ENCODE data around the gene NEO1.

NEO1 gene

GRCh38 chr15:73024168-73024567 lies 28.1 kb upstream of the NEO1 start:
- Histone ChIP-seq H3K18ac (ENCODE audit: low read length) (no peak overlapping the region), H4K12ac (ENCODE audit: low read depth, low read length) (no peak overlapping the region), H4K91ac (ENCODE audit: low read depth, low read length) (no peak overlapping the region), H3K36me3 (ENCODE audit: control insufficient read depth in 1 of 2, insufficient read depth in 2 of 2, low read length in 2 of 2) (no peaks in the 10 kb centered on the region), H2BK5ac (ENCODE audit: low read depth, low read length, poor library complexity) (no peak overlapping the region), H2BK120ac (ENCODE audit: insufficient read depth, low read length, poor library complexity) (no peak overlapping the region), H3K4ac (ENCODE audit: low read depth, low read length) (no peak overlapping the region), H3K79me2 (ENCODE audit: control insufficient read depth, insufficient read depth, low read length, poor library complexity) (no peaks in the 10 kb centered on the region), H3K4me2 (ENCODE audit: low read length) (no peak overlapping the region), H2AK5ac (ENCODE audit: low read length) (no peak overlapping the region), H4K8ac (ENCODE audit: low read depth, low read length) (no peak overlapping the region), H2AFZ (ENCODE audit: insufficient read depth, low read length, poor library complexity) (no peak overlapping the region), H3K27ac (ENCODE audit: low read depth, low read length) (no peak overlapping the region), H3K79me1 (ENCODE audit: low read length) (no peaks in the 10 kb centered on the region), H3K4me3 (ENCODE audit: low read depth, low read length) (no peak overlapping the region), H2BK12ac (ENCODE audit: low read length) (no peak overlapping the region), H3K9ac (ENCODE audit: low read length) (no peak overlapping the region), H3K23ac (ENCODE audit: low read length) (no peak overlapping the region), H3K9me3 (ENCODE audit: insufficient read depth, low read depth, low read length) (no peaks in the 10 kb centered on the region), H3K27me3 (ENCODE audit: insufficient read depth, low read length) (no peaks in the 10 kb centered on the region), H3K4me1 (ENCODE audit: control insufficient read depth in 1 of 2, insufficient read depth in 2 of 2, low read length in 2 of 2) (peaks cover 0 to 3% of the 10 kb centered on the region in 2 experiments), H3K14ac (ENCODE audit: low read length) (no peak overlapping the region)
- WGBS (ENCODE audit: extremely low coverage, insufficient coverage, insufficient read length): no CpG with 5 or more reads among the region's 4 CpGs
- no peak for DNase-seq

GRCh38 chr15:73026511-73027054 lies 25.7 kb upstream of the NEO1 start:
- Histone ChIP-seq H4K12ac (ENCODE audit: low read depth, low read length) (no peak overlapping the region), H2BK5ac (ENCODE audit: low read depth, low read length, poor library complexity) (no peak overlapping the region), H4K8ac (ENCODE audit: low read depth, low read length) (no peak overlapping the region), H3K79me2 (ENCODE audit: control insufficient read depth, insufficient read depth, low read length, poor library complexity) (no peaks in the 10 kb centered on the region), H3K23ac (ENCODE audit: low read length) (peak overlapping the region; percentile 33), H2BK120ac (ENCODE audit: insufficient read depth, low read length, poor library complexity) (no peak overlapping the region), H3K9ac (ENCODE audit: low read length) (no peak overlapping the region), H2AK5ac (ENCODE audit: low read length) (no peak overlapping the region), H2AFZ (ENCODE audit: insufficient read depth, low read length, poor library complexity) (no peak overlapping the region), H3K14ac (ENCODE audit: low read length) (no peak overlapping the region), H4K91ac (ENCODE audit: low read depth, low read length) (no peak overlapping the region), H3K27me3 (ENCODE audit: insufficient read depth, low read length) (no peaks in the 10 kb centered on the region), H3K4ac (ENCODE audit: low read depth, low read length) (no peak overlapping the region), H2BK12ac (ENCODE audit: low read length) (no peak overlapping the region), H3K27ac (ENCODE audit: low read depth, low read length) (no peak overlapping the region), H3K4me2 (ENCODE audit: low read length) (no peak overlapping the region), H3K9me3 (ENCODE audit: insufficient read depth, low read depth, low read length) (no peaks in the 10 kb centered on the region), H3K79me1 (ENCODE audit: low read length) (no peaks in the 10 kb centered on the region), H3K18ac (ENCODE audit: low read length) (no peak overlapping the region), H3K4me1 (ENCODE audit: control insufficient read depth in 1 of 2, insufficient read depth in 2 of 2, low read length in 2 of 2) (no peaks in the 10 kb centered on the region), H3K36me3 (ENCODE audit: control insufficient read depth in 1 of 2, insufficient read depth in 2 of 2, low read length in 2 of 2) (no peaks in the 10 kb centered on the region), H3K4me3 (ENCODE audit: low read depth, low read length) (no peak overlapping the region)
- no peak for DNase-seq
- no CpG with 5 or more reads among the region's 4 CpGs for WGBS (ENCODE audit: extremely low coverage, insufficient coverage, insufficient read length)

GRCh38 chr15:73028031-73028430 lies 24.2 kb upstream of the NEO1 start:
- H3K79me1 ChIP-seq (ENCODE audit: low read length): no peaks in the 10 kb centered on the region
- no peaks in the 10 kb centered on the region for H3K79me2 ChIP-seq (ENCODE audit: control insufficient read depth, insufficient read depth, low read length, poor library complexity)
- no peak overlapping the region for H4K12ac ChIP-seq (ENCODE audit: low read depth, low read length)
- no CpG with 5 or more reads among the region's 6 CpGs for WGBS (ENCODE audit: extremely low coverage, insufficient coverage, insufficient read length)
- no peaks in the 10 kb centered on the region for H3K36me3 ChIP-seq (ENCODE audit: control insufficient read depth in 1 of 2, insufficient read depth in 2 of 2, low read length in 2 of 2)
- no peak overlapping the region for H3K4ac ChIP-seq (ENCODE audit: low read depth, low read length)
- no peak overlapping the region for H3K9ac ChIP-seq (ENCODE audit: low read length)
- no peaks in the 10 kb centered on the region for H3K4me1 ChIP-seq (ENCODE audit: control insufficient read depth in 1 of 2, insufficient read depth in 2 of 2, low read length in 2 of 2)
- H2BK12ac ChIP-seq (ENCODE audit: low read length): no peak overlapping the region
- H3K27ac ChIP-seq (ENCODE audit: low read depth, low read length): no peak overlapping the region
- H4K91ac ChIP-seq (ENCODE audit: low read depth, low read length): no peak overlapping the region
- no peaks in the 10 kb centered on the region for H3K9me3 ChIP-seq (ENCODE audit: insufficient read depth, low read depth, low read length)
- no peak overlapping the region for H2AK5ac ChIP-seq (ENCODE audit: low read length)
- H3K18ac ChIP-seq (ENCODE audit: low read length): no peak overlapping the region
- H3K4me3 ChIP-seq (ENCODE audit: low read depth, low read length): no peak overlapping the region
- H3K27me3 ChIP-seq (ENCODE audit: insufficient read depth, low read length): no peaks in the 10 kb centered on the region
- H2AFZ ChIP-seq (ENCODE audit: insufficient read depth, low read length, poor library complexity): no peak overlapping the region
- H3K23ac ChIP-seq (ENCODE audit: low read length): no peak overlapping the region
- no peak overlapping the region for H2BK120ac ChIP-seq (ENCODE audit: insufficient read depth, low read length, poor library complexity)
- H4K8ac ChIP-seq (ENCODE audit: low read depth, low read length): no peak overlapping the region
- no peak overlapping the region for H3K4me2 ChIP-seq (ENCODE audit: low read length)
- DNase-seq: no peak
- H3K14ac ChIP-seq (ENCODE audit: low read length): no peak overlapping the region
- H2BK5ac ChIP-seq (ENCODE audit: low read depth, low read length, poor library complexity): no peak overlapping the region

- DNase-seq: no peak
- Histone ChIP-seq H3K27ac (ENCODE audit: low read depth, low read length) (no peak overlapping the region), H2AK5ac (ENCODE audit: low read length) (no peak overlapping the region), H3K4me1 (ENCODE audit: control insufficient read depth in 1 of 2, insufficient read depth in 2 of 2, low read length in 2 of 2) (no peaks in the 10 kb centered on the region), H3K79me1 (ENCODE audit: low read length) (no peaks in the 10 kb centered on the region), H3K4ac (ENCODE audit: low read depth, low read length) (no peak overlapping the region), H3K9ac (ENCODE audit: low read length) (no peak overlapping the region), H3K27me3 (ENCODE audit: insufficient read depth, low read length) (no peaks in the 10 kb centered on the region), H3K4me3 (ENCODE audit: low read depth, low read length) (no peak overlapping the region), H4K91ac (ENCODE audit: low read depth, low read length) (no peak overlapping the region), H3K9me3 (ENCODE audit: insufficient read depth, low read depth, low read length) (no peaks in the 10 kb centered on the region), H3K4me2 (ENCODE audit: low read length) (no peak overlapping the region), H3K14ac (ENCODE audit: low read length) (no peak overlapping the region), H2AFZ (ENCODE audit: insufficient read depth, low read length, poor library complexity) (no peak overlapping the region), H3K79me2 (ENCODE audit: control insufficient read depth, insufficient read depth, low read length, poor library complexity) (no peaks in the 10 kb centered on the region), H3K18ac (ENCODE audit: low read length) (no peak overlapping the region), H2BK120ac (ENCODE audit: insufficient read depth, low read length, poor library complexity) (no peak overlapping the region), H4K8ac (ENCODE audit: low read depth, low read length) (no peak overlapping the region), H3K36me3 (ENCODE audit: control insufficient read depth in 1 of 2, insufficient read depth in 2 of 2, low read length in 2 of 2) (no peaks in the 10 kb centered on the region), H2BK12ac (ENCODE audit: low read length) (no peak overlapping the region), H4K12ac (ENCODE audit: low read depth, low read length) (no peak overlapping the region), H3K23ac (ENCODE audit: low read length) (no peak overlapping the region), H2BK5ac (ENCODE audit: low read depth, low read length, poor library complexity) (no peak overlapping the region)
- WGBS (ENCODE audit: extremely low coverage, insufficient coverage, insufficient read length): no CpG with 5 or more reads among the region's 7 CpGs
These were observed 23.3 kb upstream of the NEO1 start for GRCh38 chr15:73028831-73029451.
